ENCODE data around the gene SDR9C7. TPM values are rescaled to one million over a fixed set of nuclear protein-coding genes. Genes with fewer than 3 reads are reported as not detected.

SDR9C7 gene
- total and polyA plus RNA-seq, 2 experiments from 2014 or later: not detected

DNA sequence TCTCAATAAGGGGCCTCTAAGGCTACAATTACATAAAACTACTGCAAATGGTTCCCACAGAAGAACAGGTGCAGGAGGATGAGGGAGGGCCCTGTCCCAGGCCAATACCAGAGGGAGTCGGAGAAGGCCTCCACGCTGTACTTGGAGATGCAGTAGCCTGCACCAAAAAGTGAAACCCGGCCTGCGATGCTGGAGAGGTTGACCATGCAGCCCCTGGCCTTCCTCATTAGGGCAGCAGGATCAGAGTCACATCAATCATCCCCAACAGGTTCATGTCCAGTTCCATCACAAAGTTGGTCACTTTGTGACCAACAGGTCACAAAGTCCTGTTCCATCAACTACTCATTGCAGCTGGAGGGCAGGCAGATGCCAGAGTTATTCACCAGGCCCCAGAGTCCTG is 49.2 kb upstream of the SDR9C7 start:
- ATAC-seq (no peak), DNase-seq (ENCODE audit: low spot score) (no peak)
- H3K27ac ChIP-seq (ENCODE audit: low read depth): no peak overlapping the region
- H3K9me2 ChIP-seq (ENCODE audit: insufficient read depth): peaks cover 17% of the 10 kb centered on the region
- no peaks in the 10 kb centered on the region for H3K36me3 ChIP-seq (ENCODE audit: insufficient read depth)
- TF ChIP-seq CREB1 (CRISPR knock-in tag; IDR thresholded peaks at IDR 0.05; ENCODE audit: low read depth): no peak
- TF ChIP-seq, protein P1, sequence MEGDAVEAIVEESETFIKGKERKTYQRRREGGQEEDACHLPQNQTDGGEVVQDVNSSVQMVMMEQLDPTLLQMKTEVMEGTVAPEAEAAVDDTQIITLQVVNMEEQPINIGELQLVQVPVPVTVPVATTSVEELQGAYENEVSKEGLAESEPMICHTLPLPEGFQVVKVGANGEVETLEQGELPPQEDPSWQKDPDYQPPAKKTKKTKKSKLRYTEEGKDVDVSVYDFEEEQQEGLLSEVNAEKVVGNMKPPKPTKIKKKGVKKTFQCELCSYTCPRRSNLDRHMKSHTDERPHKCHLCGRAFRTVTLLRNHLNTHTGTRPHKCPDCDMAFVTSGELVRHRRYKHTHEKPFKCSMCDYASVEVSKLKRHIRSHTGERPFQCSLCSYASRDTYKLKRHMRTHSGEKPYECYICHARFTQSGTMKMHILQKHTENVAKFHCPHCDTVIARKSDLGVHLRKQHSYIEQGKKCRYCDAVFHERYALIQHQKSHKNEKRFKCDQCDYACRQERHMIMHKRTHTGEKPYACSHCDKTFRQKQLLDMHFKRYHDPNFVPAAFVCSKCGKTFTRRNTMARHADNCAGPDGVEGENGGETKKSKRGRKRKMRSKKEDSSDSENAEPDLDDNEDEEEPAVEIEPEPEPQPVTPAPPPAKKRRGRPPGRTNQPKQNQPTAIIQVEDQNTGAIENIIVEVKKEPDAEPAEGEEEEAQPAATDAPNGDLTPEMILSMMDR (conservative IDR thresholded peaks at IDR 0.05; ENCODE audit: low read depth in 2 of 2): no peak
- TF ChIP-seq ZNF331 (CRISPR knock-in tag; IDR thresholded peaks at IDR 0.05; ENCODE audit: low read depth): no peak
- TF ChIP-seq STAT1 (IDR thresholded peaks at IDR 0.05; ENCODE audit: unreplicated experiment): no peak
- TF ChIP-seq, protein P2, sequence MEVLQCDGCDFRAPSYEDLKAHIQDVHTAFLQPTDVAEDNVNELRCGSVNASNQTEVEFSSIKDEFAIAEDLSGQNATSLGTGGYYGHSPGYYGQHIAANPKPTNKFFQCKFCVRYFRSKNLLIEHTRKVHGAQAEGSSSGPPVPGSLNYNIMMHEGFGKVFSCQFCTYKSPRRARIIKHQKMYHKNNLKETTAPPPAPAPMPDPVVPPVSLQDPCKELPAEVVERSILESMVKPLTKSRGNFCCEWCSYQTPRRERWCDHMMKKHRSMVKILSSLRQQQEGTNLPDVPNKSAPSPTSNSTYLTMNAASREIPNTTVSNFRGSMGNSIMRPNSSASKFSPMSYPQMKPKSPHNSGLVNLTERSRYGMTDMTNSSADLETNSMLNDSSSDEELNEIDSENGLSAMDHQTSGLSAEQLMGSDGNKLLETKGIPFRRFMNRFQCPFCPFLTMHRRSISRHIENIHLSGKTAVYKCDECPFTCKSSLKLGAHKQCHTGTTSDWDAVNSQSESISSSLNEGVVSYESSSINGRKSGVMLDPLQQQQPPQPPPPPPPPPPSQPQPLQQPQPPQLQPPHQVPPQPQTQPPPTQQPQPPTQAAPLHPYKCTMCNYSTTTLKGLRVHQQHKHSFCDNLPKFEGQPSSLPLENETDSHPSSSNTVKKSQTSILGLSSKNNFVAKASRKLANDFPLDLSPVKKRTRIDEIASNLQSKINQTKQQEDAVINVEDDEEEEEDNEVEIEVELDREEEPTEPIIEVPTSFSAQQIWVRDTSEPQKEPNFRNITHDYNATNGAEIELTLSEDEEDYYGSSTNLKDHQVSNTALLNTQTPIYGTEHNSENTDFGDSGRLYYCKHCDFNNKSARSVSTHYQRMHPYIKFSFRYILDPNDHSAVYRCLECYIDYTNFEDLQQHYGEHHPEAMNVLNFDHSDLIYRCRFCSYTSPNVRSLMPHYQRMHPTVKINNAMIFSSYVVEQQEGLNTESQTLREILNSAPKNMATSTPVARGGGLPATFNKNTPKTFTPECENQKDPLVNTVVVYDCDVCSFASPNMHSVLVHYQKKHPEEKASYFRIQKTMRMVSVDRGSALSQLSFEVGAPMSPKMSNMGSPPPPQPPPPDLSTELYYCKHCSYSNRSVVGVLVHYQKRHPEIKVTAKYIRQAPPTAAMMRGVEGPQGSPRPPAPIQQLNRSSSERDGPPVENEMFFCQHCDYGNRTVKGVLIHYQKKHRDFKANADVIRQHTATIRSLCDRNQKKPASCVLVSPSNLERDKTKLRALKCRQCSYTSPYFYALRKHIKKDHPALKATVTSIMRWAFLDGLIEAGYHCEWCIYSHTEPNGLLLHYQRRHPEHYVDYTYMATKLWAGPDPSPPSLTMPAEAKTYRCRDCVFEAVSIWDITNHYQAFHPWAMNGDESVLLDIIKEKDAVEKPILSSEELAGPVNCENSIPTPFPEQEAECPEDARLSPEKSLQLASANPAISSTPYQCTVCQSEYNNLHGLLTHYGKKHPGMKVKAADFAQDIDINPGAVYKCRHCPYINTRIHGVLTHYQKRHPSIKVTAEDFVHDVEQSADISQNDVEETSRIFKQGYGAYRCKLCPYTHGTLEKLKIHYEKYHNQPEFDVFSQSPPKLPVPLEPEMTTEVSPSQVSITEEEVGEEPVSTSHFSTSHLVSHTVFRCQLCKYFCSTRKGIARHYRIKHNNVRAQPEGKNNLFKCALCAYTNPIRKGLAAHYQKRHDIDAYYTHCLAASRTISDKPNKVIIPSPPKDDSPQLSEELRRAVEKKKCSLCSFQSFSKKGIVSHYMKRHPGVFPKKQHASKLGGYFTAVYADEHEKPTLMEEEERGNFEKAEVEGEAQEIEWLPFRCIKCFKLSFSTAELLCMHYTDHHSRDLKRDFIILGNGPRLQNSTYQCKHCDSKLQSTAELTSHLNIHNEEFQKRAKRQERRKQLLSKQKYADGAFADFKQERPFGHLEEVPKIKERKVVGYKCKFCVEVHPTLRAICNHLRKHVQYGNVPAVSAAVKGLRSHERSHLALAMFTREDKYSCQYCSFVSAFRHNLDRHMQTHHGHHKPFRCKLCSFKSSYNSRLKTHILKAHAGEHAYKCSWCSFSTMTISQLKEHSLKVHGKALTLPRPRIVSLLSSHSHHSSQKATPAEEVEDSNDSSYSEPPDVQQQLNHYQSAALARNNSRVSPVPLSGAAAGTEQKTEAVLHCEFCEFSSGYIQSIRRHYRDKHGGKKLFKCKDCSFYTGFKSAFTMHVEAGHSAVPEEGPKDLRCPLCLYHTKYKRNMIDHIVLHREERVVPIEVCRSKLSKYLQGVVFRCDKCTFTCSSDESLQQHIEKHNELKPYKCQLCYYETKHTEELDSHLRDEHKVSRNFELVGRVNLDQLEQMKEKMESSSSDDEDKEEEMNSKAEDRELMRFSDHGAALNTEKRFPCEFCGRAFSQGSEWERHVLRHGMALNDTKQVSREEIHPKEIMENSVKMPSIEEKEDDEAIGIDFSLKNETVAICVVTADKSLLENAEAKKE (CRISPR knock-in tag; IDR thresholded peaks at IDR 0.05): no peak
- TF ChIP-seq NANOG (IDR thresholded peaks at IDR 0.05; ENCODE audit: borderline replicate concordance): no peak
- TF ChIP-seq EZH2 (IDR thresholded peaks at IDR 0.05; ENCODE audit: low read depth, unreplicated experiment): no peak
- TF ChIP-seq, protein P3, sequence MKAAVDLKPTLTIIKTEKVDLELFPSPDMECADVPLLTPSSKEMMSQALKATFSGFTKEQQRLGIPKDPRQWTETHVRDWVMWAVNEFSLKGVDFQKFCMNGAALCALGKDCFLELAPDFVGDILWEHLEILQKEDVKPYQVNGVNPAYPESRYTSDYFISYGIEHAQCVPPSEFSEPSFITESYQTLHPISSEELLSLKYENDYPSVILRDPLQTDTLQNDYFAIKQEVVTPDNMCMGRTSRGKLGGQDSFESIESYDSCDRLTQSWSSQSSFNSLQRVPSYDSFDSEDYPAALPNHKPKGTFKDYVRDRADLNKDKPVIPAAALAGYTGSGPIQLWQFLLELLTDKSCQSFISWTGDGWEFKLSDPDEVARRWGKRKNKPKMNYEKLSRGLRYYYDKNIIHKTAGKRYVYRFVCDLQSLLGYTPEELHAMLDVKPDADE (IDR thresholded peaks at IDR 0.05): no peak
- TF ChIP-seq, protein P4, sequence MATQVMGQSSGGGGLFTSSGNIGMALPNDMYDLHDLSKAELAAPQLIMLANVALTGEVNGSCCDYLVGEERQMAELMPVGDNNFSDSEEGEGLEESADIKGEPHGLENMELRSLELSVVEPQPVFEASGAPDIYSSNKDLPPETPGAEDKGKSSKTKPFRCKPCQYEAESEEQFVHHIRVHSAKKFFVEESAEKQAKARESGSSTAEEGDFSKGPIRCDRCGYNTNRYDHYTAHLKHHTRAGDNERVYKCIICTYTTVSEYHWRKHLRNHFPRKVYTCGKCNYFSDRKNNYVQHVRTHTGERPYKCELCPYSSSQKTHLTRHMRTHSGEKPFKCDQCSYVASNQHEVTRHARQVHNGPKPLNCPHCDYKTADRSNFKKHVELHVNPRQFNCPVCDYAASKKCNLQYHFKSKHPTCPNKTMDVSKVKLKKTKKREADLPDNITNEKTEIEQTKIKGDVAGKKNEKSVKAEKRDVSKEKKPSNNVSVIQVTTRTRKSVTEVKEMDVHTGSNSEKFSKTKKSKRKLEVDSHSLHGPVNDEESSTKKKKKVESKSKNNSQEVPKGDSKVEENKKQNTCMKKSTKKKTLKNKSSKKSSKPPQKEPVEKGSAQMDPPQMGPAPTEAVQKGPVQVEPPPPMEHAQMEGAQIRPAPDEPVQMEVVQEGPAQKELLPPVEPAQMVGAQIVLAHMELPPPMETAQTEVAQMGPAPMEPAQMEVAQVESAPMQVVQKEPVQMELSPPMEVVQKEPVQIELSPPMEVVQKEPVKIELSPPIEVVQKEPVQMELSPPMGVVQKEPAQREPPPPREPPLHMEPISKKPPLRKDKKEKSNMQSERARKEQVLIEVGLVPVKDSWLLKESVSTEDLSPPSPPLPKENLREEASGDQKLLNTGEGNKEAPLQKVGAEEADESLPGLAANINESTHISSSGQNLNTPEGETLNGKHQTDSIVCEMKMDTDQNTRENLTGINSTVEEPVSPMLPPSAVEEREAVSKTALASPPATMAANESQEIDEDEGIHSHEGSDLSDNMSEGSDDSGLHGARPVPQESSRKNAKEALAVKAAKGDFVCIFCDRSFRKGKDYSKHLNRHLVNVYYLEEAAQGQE (IDR thresholded peaks at IDR 0.05; ENCODE audit: unreplicated experiment): no peak
- TF ChIP-seq POLR2AphosphoS5 (IDR thresholded peaks at IDR 0.05; ENCODE audit: low read depth): no peak
- TF ChIP-seq ZNF114 (CRISPR knock-in tag; IDR thresholded peaks at IDR 0.05): no peak
- no peak for TF ChIP-seq EZH2phosphoT487 (IDR thresholded peaks at IDR 0.05; ENCODE audit: unreplicated experiment)
- no peak for TF ChIP-seq JUNB (IDR thresholded peaks at IDR 0.05; ENCODE audit: unreplicated experiment)
- no peak overlapping the region for H3K4me2 ChIP-seq
- H3K9me3 Mint-ChIP-seq: 0 out of 3 replicates have a peak, but pooled peaks cover under 1% of the 10 kb centered on the region
- H2AFZ ChIP-seq: no peak overlapping the region
- no peaks in the 10 kb centered on the region for H3K27me3 ChIP-seq (ENCODE audit: insufficient read depth)
- H3K4me3 Mint-ChIP-seq: no peak overlapping the region
- peaks cover 5% of the 10 kb centered on the region; the same call in 1 of the 3 replicates for H3K36me3 Mint-ChIP-seq (ENCODE audit: low read depth)
- H3K79me2 ChIP-seq (replicated peaks; ENCODE audit: insufficient read depth): no peaks in the 10 kb centered on the region
- no peaks in the 10 kb centered on the region for H3F3A ChIP-seq (replicated peaks; ENCODE audit: low read depth)
- no peaks in the 10 kb centered on the region for H4K20me1 ChIP-seq (replicated peaks; ENCODE audit: insufficient read depth)
- H3K4me1 Mint-ChIP-seq: peaks cover 8% of the 10 kb centered on the region
- H3K4me1 ChIP-seq (ENCODE audit: insufficient read depth): peaks cover 8% of the 10 kb centered on the region
- H3K27ac Mint-ChIP-seq: no peak overlapping the region
- no peak overlapping the region for H3K4me3 ChIP-seq
- H3K27me3 Mint-ChIP-seq (ENCODE audit: insufficient read depth, low read depth, poor library complexity): peaks cover 15% of the 10 kb centered on the region
